ENCODE data around the gene WSB1.
A peak's percentile ranks its signal among the peaks of the same experiment; 100 is the strongest.
"Not testable (repeated sequence)": the region's sequence is repeated elsewhere in the genome, so short reads cannot be mapped to it uniquely, and the experiment has no call there.

WSB1 gene

GRCh38 chr17:27315796-27316465, 22.0 kb downstream of the WSB1 start:
- no peak for DNase-seq (ENCODE audit: low read depth)

GRCh38 chr17:27318228-27318627, 24.3 kb downstream of the WSB1 start:
- no peak for DNase-seq (ENCODE audit: low read depth)

GRCh38 chr17:27318633-27319032, 24.7 kb downstream of the WSB1 start:
- no peak for DNase-seq (ENCODE audit: low read depth)

GRCh38 chr17:27319541-27320221, 25.8 kb downstream of the WSB1 start:
- DNase-seq (ENCODE audit: low read depth): no peak

GRCh38 chr17:27320222-27320560, 26.3 kb downstream of the WSB1 start:
- DNase-seq (ENCODE audit: low read depth): no peak

GRCh38 chr17:27321372-27321771, 27.5 kb downstream of the WSB1 start:
- DNase-seq (ENCODE audit: low read depth): no peak

- no peak for DNase-seq (ENCODE audit: low read depth)
Measured at GRCh38 chr17:27322026-27322425, 28.1 kb downstream of the WSB1 start.

GRCh38 chr17:27322690-27323508, 29.0 kb downstream of the WSB1 start:
- DNase-seq (ENCODE audit: low read depth): no peak

GRCh38 chr17:27323538-27324215, 29.8 kb downstream of the WSB1 start:
- DNase-seq (ENCODE audit: low read depth): no peak

GRCh38 chr17:27324771-27325339, 30.9 kb downstream of the WSB1 start:
- DNase-seq (ENCODE audit: low read depth): no peak

GRCh38 chr17:27326051-27326450, 32.1 kb downstream of the WSB1 start:
- DNase-seq (ENCODE audit: low read depth): no peak

- no peak for DNase-seq (ENCODE audit: low read depth)
Measured at GRCh38 chr17:27326585-27326984, 32.7 kb downstream of the WSB1 start.

- no peak for DNase-seq (ENCODE audit: low read depth)
Measured at GRCh38 chr17:27327397-27327796, 33.5 kb downstream of the WSB1 start.

- no peak for DNase-seq (ENCODE audit: low read depth)
Measured at GRCh38 chr17:27327871-27328270, 34.0 kb downstream of the WSB1 start.

- not testable (repeated sequence) for DNase-seq (ENCODE audit: low read depth)
Measured at GRCh38 chr17:27328686-27329085, 34.8 kb downstream of the WSB1 start.

- DNase-seq (ENCODE audit: low read depth): no peak
Measured at GRCh38 chr17:27329146-27329805, 35.4 kb downstream of the WSB1 start.

- DNase-seq (ENCODE audit: low read depth): no peak
Measured at GRCh38 chr17:27332047-27332393, 38.1 kb downstream of the WSB1 start.

GRCh38 chr17:27332485-27333409, 38.8 kb downstream of the WSB1 start:
- peak; percentile 71 for DNase-seq (ENCODE audit: low read depth)

- DNase-seq (ENCODE audit: low read depth): no peak
Measured at GRCh38 chr17:27333410-27333980, 39.6 kb downstream of the WSB1 start.

GRCh38 chr17:27336184-27336583, 42.3 kb downstream of the WSB1 start:
- DNase-seq (ENCODE audit: low read depth): no peak

All from stimulated activated CD8-positive, alpha-beta memory T cell treated with anti-CD3 and anti-CD28 coated beads, Interleukin-15, amount 100 ng/mL, for 24 hours (primary cell).